ENCODE data around the gene C11orf91.

DNA sequence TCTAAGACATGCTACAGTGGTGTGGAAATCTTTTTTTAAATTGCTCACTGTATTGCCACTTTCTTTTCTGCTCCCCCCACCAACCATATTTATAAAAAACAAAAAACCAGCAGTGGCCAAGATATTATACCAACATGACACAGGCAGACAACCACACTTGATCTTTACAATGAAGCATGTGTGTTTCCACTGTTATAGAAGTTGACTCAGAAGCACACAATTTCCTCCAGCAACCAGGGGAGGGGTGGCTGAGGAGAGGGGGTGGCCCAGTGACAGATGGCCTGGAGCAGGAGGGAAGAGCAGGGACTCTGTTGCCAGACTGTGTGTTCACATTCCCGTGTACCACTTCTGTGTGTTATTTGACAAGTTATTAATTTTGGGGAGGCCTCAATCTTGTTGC, 20.8 kb upstream of the C11orf91 start:
- TF ChIP-seq, protein P1, sequence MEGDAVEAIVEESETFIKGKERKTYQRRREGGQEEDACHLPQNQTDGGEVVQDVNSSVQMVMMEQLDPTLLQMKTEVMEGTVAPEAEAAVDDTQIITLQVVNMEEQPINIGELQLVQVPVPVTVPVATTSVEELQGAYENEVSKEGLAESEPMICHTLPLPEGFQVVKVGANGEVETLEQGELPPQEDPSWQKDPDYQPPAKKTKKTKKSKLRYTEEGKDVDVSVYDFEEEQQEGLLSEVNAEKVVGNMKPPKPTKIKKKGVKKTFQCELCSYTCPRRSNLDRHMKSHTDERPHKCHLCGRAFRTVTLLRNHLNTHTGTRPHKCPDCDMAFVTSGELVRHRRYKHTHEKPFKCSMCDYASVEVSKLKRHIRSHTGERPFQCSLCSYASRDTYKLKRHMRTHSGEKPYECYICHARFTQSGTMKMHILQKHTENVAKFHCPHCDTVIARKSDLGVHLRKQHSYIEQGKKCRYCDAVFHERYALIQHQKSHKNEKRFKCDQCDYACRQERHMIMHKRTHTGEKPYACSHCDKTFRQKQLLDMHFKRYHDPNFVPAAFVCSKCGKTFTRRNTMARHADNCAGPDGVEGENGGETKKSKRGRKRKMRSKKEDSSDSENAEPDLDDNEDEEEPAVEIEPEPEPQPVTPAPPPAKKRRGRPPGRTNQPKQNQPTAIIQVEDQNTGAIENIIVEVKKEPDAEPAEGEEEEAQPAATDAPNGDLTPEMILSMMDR (IDR thresholded peaks at IDR 0.05; ENCODE audit: insufficient read depth, low read length, poor library complexity, severe bottlenecking): no peak
- TF ChIP-seq EZH2phosphoT487 (conservative IDR thresholded peaks at IDR 0.05; ENCODE audit: low read length): no peak

Measured in SU-DHL-6 (cell line).